Measurements from ENCODE around the gene BDKRB2. TPM values are rescaled to one million over a fixed set of nuclear protein-coding genes. Genes with fewer than 3 reads are reported as not detected.
A peak's percentile ranks its signal among the peaks of the same experiment; 100 is the strongest.

The BDKRB2 gene
- total and polyA plus RNA-seq, 12 donors = 0.18 to 6.8 (median 1.6) TPM

DNA sequence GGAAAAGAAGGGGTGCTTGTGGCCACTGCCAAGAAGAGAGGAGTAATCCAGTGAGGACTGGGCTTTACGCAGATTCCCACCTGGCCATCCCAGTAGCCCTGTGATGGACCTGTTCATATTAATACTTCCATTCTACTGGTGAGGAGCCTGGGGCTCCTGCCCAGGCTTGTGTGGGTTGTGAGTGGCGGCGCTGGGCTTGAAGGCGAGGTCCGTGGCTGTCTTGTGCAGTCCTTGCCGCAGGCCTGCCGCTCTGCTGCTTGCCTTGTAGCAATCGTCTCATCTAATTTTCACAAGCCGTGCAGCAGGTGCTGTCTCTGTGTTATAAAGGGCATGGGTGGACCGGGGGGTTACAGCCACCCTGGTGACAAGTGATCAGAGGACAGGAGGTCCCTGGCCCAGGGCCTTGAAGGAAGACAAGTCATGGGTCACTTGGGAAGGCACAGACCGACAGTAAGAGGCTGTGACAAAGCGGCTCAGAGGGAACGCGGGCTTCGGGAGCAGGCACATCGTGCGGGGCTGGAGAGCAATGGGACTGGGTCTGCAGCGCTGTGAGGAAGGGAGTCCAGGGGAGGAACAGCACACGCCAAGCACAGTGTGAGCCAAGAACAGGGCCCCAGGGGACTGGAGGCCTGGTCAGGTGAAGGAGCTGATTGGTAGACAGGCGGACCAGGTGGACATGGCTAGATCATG, 7.3 kb upstream of the BDKRB2 start:
- TF ChIP-seq POLR2A (IDR thresholded peaks at IDR 0.05) (no peak), CTCF (IDR thresholded peaks at IDR 0.05) (no peak)
- DNase-seq = no peak
- H3K36me3 ChIP-seq (replicated peaks in 1 of 2) = no peaks in the 10 kb centered on the region
- intact Hi-C loops (cut with DNase I) = no loop called here
- peaks cover 5% of the 10 kb centered on the region for H3K27me3 ChIP-seq
- 88 to 93% (median 91%) methylated on average over 20 of the region's 20 CpGs for WGBS, 4 donors
- no peak overlapping the region for H3K4me3 ChIP-seq
- H3K27ac ChIP-seq = peak overlapping the region in 2 of 5 donors; percentile 20 to 63
- no peaks in the 10 kb centered on the region for H3K9me3 ChIP-seq (replicated peaks in 1 of 3)
- no peaks in the 10 kb centered on the region for H3K4me1 ChIP-seq (replicated peaks in 1 of 2)

GRCh38 chr14:96197969-96198368, 6.7 kb upstream of the BDKRB2 start:
- H3K4me3 ChIP-seq = no peak overlapping the region
- 61 to 80% (median 67%) methylated on average over 4 to 11 of the region's 11 CpGs for WGBS, 4 donors
- intact Hi-C loops (cut with DNase I) = no loop called here
- DNase-seq = peak in 2 of 7 donors; percentile 23 to 37
- H3K27me3 ChIP-seq = peaks cover 5% of the 10 kb centered on the region
- no peak for TF ChIP-seq CTCF (IDR thresholded peaks at IDR 0.05)
- no peak for TF ChIP-seq POLR2A (IDR thresholded peaks at IDR 0.05)
- H3K27ac ChIP-seq = peak overlapping the region in 1 of 5 donors; percentile 63
- H3K36me3 ChIP-seq (replicated peaks in 1 of 2) = no peaks in the 10 kb centered on the region
- H3K4me1 ChIP-seq (replicated peaks in 1 of 2) = no peaks in the 10 kb centered on the region
- H3K9me3 ChIP-seq (replicated peaks in 1 of 3) = no peaks in the 10 kb centered on the region

DNA sequence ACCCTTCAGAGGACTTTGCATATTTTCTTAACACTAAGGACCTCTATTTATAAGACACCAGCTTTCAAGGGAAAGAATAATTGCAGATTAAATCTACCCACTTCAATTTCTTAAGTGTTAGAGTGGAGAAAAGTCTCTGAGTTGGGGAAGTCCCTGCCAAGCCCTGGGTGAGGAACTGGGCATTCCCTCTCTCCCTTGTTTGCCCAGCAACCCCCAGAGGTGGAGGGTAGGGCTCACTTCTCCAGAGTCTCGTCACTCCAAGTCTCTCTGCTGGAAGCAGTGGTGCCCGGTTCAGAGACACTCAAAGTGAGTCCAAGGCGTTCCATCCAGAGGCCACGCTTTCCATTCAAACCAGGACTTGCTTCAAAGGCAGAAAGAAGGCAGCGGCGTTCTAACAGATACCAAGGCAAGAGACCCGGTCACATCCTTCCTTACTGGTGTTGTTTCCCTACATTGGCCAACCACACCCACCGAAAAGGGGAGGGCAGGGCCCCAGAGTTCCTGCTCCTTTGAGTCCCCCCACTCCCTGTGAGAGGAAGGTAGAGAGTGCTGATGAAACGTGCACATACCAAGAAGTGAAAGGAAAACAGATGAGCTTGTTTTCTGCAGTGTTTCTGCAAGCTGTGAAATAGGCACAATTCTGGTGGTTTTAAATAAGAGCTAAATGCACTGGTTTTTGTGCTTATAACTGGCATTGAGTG, 6.1 kb upstream of the BDKRB2 start:
- H3K4me3 ChIP-seq = no peak overlapping the region

More for the DNA sequence above, 6.1 kb upstream of the BDKRB2 start:
- intact Hi-C loops (cut with DNase I) = no loop called here
- Histone ChIP-seq H3K27me3 (peaks cover 5% of the 10 kb centered on the region), H3K27ac (peak overlapping the region in 2 of 5 donors; percentile 30 to 63), H3K4me1 (replicated peaks in 1 of 2) (no peaks in the 10 kb centered on the region), H3K36me3 (replicated peaks in 1 of 2) (no peaks in the 10 kb centered on the region), H3K9me3 (replicated peaks in 1 of 3) (no peaks in the 10 kb centered on the region)
- 44 to 54% (median 48%) methylated on average over 6 to 9 of the region's 9 CpGs for WGBS, 4 donors
- DNase-seq = peak in 2 of 7 donors; percentile 35 to 61
- no peak for TF ChIP-seq CTCF (IDR thresholded peaks at IDR 0.05)
- no peak for TF ChIP-seq POLR2A (IDR thresholded peaks at IDR 0.05)

Measured in adrenal gland (tissue), 12 donors.